ENCODE measurements around the gene RNF41.
A peak's percentile ranks its signal among the peaks of the same experiment; 100 is the strongest.

The RNF41 gene

DNA sequence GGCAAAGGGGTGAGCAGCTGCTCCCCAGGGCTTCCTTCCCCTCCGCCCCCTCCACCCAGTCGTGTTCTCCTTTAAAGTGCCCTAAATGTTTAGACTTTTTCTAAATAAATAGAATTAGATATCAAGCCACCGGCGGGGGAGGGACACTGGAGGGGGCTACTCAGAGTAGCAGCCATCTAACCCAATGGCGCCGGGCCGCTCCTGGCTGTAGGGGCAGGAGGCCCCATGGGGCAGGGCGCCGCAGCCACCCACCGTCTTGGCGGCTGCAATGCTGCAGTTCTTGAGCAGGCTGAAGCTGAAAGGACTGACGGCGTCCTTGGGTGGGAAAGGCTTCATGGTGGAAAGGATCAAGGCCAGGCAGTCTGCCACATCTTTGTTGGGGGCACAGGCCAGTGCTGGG, 21.3 kb upstream of the RNF41 start:
- DNase-seq, result no peak

DNA sequence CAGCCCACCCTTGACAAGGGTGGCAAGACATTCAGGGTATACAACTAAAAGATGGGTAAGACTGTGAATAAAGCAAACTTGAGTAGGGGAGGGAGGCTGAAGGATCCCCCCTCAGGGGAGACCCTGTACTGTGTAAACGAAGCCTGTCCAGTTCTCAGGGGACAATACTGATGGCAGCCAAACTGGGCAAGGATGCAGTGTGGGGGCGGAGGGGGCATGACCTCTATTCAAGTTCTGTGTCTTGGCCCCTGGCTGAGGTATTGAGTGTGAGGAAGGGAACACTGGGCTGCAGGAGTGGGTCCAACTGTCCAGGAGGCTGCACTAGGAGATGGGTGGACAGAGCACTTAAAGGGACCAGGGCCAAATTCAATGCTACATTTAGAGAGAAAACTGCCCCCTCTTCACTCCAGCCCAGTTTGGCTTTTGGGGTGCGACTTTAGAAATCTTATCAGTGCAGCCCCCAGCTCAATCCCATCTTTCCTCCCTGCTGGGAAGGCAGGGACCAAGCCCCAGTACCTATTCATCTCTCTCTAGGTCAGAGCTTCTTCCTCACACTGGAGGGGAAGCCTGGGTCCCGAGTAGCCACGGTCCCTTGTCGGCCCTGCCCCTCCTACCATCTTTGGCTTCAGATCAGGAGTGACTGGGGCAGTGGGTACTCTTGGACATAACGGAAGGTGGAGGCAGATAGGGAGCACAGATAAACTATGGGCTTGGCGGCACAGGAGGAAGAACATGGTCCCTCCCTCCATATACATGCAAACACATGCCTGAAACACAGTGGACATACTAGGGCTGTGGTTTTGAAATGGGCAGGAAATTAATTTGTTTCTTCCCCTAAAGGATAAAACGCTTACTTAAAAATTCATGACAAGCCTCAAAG, 19.9 kb upstream of the RNF41 start:
- DNase-seq, result no peak

DNA sequence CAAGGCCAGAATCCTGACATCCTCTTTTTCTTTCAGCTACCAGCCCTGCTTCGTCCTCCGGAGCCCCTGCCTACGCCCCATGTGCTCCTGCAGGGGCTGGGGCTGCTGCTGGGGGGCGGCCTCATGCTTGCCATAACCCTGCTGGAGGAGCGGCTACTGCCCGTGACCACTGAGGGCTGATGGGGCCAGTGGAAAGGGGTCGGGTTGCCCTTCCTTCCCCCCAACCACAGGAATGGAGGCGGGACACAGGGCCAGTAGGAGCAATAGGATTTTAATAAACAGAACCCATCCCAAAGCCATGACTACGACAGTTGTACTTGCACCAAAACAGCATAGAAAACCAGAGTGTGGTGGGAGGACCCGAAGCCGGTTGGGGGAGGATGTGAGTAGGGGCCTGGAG, 15.8 kb upstream of the RNF41 start:
- no peak for DNase-seq

DNA sequence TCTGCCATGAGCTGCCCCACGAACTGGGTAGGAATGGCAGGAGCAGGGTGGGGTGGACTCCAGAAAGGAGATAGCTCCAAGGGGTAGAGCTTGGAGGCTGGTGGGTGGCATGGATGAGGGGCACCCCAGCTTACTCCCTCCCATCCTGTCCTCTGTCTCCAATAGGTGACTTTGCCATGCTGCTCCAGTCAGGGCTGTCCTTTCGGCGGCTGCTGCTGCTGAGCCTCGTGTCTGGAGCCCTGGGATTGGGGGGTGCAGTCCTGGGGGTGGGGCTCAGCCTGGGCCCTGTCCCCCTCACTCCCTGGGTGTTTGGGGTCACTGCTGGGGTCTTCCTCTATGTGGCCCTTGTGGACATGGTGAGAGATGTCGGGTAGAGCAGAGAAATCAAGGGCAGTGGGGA, 15.3 kb upstream of the RNF41 start:
- no peak for DNase-seq

DNA sequence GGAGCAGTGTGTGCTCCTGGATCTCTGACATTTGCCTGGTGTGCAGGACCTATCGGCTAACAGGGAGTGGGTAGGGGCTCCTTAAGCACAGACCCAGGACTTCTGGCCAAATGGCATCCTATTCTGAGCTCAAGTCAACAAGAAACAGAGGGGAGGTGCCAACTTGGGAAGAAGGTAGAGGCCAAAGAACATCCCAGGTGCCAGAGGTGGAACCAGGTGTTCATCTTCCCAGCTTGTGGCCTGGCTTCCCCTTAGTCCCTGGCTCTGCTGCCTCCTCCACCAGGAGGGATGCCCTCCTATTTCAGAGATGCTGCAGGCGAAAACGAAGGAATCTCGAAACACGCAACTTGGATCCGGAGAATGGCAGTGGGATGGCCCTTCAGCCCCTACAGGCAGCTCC, 14.4 kb upstream of the RNF41 start:
- no peak for DNase-seq

DNA sequence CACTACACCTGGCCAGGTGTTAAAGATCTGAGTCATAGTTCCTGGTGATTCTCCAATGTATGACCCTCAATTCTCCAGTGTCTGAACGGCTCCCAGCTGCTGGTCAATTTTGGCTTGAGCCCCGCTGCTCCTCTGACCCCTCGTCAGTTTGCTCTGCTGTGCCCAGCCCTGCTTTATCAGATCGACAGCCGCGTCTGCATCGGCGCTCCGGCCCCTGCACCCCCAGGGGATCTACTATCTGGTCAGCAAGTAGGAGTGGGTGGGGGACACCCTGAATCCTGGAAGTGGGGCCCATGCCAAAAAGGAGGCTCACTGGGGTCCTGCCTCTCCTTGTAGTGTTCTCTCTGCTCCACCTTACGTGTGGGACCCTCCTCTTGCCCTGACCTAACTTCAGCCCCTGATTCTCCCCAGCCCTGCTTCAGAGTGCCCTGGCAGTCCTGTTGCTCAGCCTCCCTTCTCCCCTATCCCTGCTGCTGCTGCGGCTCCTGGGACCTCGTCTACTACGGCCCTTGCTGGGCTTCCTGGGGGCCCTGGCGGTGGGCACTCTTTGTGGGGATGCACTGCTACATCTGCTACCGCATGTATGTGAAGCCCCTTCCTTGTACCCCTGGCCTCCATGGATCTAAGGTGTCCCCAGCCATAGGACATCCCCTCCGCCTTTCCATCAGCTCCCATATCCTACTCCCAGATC, 13.2 kb upstream of the RNF41 start:
- no peak for DNase-seq

DNA sequence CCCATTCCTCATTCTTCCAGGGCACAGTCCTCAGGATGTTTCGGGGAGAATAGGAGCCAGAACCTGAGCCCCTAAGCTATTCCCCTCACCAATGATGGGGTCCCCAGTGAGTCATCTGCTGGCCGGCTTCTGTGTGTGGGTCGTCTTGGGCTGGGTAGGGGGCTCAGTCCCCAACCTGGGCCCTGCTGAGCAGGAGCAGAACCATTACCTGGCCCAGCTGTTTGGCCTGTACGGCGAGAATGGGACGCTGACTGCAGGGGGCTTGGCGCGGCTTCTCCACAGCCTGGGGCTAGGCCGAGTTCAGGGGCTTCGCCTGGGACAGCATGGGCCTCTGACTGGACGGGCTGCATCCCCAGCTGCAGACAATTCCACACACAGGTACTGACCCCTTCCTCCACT, 9.5 kb upstream of the RNF41 start:
- no peak for DNase-seq

DNA sequence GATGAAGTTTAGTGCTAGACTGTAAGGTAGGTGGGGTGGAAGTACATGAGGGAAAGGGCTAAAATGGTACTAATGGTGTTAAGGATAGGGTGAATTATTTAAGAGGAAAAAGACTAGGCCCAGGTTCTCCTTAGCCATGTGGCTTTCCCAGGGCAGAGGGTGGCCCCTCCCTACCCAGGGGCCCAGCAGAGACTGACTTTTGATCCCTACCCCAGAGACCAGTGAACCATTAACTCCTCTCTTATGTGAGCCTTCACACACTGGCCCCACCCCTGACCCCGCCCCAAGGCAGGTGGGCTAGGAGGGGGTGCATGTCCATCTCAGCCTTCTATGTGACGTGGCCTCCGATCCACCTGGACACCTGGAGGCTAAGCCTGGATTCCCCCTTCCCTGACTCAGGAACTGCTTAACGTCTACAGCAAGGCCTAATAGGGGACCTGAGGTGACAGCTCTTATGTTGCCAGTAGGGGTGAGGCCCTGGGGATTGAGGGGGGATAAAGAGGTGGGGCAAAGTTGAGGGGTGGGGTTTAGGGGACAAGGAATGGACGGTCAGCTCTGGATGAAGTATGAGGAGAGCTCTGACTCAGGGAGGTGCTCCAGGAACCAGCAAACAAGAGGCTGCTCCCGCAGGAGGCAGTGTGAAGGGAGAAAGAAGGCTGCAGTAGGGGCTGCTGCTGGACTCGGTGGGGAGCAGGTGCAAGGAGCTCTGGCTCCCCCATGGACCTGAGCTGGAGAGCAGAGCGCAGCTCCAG, 8.9 kb upstream of the RNF41 start:
- no peak for DNase-seq

DNA sequence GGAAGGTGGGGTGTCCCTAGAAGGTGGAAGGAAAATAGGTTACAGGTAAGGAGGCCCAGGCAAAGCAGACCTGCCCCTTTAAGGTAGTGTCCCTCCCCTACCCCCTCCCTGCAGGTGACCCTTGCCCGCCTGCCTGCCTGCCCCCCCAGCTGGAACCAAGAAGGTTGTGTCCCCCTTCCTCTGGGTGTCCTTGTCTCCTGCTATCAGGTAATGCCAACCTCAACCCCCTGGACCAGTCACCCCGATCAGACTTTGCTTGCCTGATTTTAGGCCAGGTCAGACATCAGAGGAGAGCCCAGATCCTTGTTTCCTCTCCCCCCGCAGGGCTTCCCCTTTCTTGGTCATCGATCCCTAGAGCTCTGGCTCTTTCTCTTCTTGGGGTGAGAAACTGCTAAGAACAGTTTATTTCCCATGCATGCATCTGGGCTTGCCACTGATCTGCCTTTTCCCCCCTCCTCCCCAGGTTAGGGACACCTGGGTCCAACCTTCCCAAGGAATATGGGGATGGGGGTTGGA, 8.3 kb upstream of the RNF41 start, which contains the start of gene SLC39A5:
Gene SLC39A5, plus strand, starts transcription at position 136 of the 516 bp plus-strand sequence. CDS start 1,224 bp downstream, outside the sequence.
- DNase-seq, result no peak

DNA sequence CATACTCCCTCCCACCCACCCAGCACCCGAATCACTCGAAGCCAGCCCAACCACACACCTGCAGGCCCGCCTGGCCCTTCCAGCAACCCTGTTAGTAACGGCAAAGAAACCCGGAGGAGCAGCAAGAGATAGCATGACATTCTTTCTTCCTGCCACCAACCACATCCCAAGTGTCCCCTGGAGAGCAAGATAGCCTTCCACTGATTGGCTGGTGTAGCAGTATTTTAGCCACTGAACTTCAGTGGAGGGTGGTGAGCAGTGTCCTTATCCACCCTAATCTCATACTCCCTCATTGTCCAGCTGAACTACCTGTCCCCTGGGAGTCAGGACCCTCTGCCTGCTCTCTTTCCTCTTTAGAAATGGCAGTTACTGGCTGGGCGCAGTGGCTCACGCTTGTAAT, 7.4 kb upstream of the RNF41 start:
- no peak for DNase-seq

DNA sequence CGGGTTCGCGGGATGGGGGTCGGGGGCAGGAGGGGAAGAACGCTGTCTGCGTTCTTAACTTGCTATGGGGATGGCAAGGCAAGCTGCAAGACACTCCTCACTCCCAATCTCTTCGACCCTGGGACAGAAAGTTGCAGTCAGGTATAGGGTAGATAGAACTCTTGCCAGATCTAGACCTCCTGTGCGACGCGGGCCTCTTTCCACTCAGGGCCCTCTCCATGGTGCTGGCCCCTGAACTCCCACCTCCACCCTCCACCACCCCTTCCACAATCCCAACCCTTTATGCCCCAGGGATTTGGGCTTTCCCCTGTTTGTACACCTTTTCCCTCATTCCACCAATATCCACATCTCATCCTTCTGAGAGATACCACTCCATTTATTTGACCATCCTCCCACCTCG, 3.2 kb upstream of the RNF41 start:
- DNase-seq, result no peak

DNA sequence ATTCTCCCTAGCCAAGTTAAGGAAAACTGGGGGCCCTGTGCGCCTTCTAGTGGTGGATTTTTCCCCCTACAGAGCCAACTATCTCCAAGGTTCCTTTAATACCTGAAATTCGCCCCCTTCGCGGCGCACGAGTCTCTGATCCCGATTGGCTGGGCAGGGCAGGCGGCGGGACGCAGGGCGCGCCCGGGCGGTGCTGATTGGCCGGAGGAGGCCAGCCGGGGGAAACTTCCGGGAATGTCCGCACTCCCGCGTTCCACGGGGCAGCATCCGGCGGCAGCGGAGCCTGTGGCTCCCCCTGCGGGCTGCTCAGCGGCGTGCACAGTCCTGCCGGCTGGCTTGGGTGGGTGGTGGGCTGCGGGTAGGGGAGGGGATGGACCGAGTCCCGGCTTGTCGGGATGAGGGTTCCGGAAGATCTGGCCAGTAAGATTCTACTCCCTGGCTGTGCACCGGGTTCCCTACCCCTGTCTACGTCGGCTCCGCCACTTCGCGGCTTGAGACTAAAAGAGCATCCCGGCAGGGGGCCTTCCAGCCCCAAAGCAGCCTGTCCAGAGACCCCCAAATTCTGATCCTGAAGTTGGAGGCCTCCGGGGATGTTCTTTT, 2.5 kb upstream of the RNF41 start, which contains the start of gene NABP2:
Gene NABP2, plus strand, starts transcription at position 241 of the 600 bp plus-strand sequence. CDS start 515 bp downstream, outside the sequence.
- peak; percentile 94 for DNase-seq

DNA sequence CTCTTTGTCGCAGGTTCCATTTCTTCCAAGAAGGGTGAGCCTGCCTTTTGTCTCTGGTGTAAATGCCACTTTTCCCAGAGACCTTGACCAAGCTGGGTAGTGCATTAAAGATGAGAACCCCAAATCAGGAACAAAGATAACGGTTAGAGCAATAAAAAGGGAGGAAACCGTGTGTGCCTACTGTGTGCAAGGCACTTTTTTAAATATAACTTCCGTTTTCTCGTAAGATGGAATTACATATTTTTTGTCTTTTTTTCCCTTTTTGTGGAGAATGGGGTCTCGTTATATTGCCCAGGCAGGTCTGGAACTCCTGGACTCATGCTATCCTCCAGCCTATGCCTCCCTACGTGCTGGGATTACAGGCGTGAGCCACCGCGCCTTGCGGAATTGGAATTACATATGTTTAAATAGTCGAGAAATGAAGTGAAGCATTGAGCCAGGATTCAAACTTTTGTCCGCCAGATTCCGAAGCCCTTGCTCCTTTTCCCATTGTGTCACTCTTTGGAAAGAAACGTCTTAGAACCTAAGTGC, 1.9 kb upstream of the RNF41 start:
- DNase-seq, result no peak

DNA sequence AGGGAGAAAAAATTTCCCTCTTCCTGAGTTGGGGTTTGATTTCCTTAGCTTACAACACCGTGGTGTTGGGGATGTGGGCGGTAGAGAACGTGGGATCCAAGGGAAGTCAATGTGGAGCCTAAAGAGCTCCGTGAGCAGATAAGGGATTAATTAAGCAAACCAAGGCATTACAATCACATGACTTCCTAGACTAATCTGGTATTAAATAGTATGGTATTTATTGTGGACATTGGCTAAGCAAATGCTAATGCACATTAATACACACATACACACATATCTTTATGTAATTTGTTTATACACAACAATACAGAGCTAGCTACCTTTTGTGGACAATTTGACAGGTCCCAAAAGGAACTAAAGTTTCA, 791 bp upstream of the RNF41 start:
- DNase-seq, result no peak

DNA sequence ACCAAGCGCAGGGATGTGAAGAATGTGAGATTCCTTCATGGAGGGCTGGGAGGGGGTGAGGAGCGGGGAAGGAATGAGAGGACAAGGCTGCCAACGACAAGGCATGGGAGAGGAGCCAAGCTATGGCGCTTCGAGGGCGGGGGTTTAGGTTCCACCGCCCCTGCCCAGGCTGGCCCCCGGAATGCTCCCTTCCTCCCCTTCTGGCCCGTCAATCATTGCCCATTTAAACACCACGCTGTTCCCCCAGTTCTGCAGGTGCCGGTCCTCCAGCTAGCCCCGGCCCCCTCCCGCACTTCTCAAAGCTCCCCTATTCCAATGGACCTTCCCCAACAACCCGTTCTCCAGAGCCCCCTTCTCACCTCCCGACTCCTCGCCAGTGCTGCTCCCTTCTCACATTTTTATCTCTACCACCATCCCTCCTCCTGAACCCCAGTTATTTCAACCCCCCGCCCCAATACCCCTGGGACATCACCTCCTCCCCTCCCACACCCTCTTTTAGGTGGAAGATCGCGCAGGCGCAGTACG, 428 bp downstream of the RNF41 start:
- DNase-seq, result no peak

DNA sequence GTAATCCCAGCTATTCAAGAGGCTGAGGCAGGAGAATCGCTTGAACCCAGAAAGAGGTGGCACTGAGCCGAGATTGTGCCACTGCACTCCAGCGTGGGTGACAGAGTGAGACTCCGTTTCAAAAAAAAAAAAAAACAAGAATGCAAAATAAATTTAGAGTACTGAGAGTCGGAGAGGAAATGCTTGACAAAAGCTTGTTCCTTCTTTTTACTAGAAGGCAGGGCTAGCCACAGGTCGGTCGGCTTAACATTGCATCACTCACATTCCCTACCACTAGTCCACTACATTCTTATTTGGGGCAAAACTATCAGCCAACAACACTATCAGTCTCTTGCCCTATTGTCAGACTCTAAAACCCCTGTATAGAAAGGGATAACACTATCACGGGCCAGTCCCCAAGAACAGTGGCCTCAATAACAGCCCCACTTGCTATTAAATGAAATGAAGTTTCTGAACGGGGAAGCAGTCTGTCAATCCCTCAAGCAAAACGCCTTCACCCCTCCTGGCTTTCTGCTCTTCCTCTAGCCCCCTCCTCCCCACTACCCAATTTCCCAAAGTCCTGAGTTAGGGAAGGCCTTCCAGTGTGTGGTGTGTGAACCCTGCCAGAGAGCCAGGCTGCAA, 1.0 kb downstream of the RNF41 start:
- DNase-seq, result no peak

DNA sequence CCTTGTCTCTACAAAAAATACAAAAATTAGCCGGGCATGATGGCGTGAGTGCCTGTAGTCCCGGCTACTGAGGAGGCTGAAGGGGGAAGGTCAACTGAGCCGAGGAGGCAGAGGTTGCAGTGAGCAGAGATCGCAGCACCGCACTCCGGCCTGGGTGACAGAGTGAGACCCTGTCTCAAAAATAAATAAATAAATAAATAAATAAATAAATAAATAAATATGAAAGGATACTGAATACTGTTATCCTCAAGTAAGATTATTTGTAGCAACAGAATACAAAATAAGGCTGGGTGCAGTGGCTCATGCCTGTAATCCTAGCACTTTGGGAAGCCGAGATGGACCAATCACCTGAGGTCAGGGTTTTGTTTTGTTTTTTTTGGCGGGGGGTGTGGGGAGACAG, 1.9 kb downstream of the RNF41 start:
- no peak for DNase-seq

DNA sequence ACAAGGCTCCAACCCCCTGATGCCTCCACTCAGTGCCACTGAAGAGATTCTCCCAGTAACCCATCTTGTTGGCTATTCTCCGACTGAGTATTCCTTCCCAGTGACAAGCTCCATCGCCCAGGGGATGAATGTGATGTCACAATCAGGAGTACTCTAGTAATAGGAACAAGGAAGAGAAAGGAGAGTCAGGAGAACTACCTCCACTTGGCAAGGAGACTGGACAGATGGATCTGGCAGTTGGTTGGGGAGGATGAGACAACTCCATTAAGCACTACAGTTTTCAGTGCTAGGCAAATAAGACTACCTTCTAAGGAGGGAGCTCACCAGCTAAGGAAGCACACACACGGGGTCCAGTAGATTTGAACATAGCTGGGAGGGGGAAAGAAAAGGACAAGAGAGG, 5.3 kb downstream of the RNF41 start:
- no peak for DNase-seq

DNA sequence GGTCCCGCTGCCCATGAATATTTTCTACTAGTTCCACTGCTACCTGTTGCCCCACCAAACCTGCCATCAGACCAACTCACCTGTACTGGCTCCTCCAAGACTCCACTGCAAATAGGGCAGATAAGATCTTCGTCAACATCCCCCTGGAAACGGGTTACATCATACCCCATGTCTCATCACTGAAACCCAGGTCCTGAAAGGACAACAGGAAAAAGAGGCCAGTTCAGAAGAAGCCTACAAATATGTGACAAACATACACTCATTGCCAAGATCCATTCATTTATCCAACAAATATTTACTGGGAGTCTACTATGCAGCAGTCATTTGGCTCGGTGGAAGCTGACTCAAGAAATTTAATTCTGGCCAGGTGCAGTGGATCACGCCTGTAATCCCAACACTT, 7.8 kb downstream of the RNF41 start:
- no peak for DNase-seq

DNA sequence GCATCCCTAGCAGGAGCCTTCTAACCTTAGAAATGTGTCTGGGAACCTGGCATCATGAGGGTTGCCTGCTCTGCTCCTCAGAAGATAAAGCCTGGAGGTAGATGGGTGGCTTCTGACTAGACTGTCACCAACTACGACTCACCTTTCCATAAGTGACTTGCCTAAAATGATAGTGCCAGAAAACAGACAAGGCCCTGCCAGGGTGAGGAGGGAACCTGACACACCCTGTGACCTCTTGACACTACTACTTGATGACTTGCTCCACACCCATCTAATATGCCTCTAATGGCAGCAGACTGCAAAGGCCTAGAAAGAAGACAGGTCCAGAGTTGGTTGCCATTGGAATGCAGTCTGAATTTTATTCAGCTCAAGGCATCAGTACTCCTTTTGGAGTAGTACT, 9.4 kb downstream of the RNF41 start:
- no peak for DNase-seq

DNA sequence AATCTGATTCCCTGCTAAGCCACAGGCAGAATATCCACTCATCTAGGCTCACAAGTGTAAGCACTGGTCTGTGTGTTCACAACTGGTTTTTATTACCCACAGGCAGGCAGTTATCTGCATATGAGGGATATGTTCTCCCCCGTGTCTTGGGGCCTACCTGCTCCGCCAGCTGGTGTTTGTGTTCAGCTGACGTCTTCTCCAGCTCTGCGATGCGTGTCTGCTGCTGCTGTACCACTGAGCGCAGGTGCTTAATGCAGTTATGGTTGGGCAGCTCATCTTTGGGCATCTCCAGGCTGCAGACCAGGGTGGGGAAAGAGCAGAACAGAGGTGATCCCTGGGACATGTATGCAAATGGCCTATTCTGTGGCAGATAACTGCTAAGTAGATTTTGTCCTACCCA, 13.7 kb downstream of the RNF41 start:
- DNase-seq, result no peak

All from activated gamma-delta T cell treated with Interleukin-2 at 50 U/mL for 16 hours (primary cell).